Fibroblast of mammary gland (primary cell): Measurements from ENCODE around the gene PJA1.

Experiments
- DNase-seq: peaks from one replicate; pipeline ENCODE4 v3.0.0-alpha.2; 2010; ENCODE audit warnings: low read depth
- H3K4me3 ChIP-seq: 2 replicates; pipeline ENCODE4 v1.5.1; 2011; ENCODE audit warnings: low read depth, mild to moderate bottlenecking, low read length, moderate library complexity; ENCODE audit not compliant: control insufficient read depth
- TF ChIP-seq, protein P1 (sequence below): conservative IDR thresholded peaks from 2 replicates; pipeline ENCODE4 v1.5.1; 2011; ENCODE audit warnings: low read depth, low read length, inconsistent platforms; ENCODE audit not compliant: control insufficient read depth, insufficient read depth

The PJA1 gene

GRCh38 chrX:69138118-69138390 lies 27.2 kb downstream of the PJA1 start:
- H3K4me3 ChIP-seq = no peak overlapping the region
- peak; percentile 26 for DNase-seq
- TF ChIP-seq, protein P1, sequence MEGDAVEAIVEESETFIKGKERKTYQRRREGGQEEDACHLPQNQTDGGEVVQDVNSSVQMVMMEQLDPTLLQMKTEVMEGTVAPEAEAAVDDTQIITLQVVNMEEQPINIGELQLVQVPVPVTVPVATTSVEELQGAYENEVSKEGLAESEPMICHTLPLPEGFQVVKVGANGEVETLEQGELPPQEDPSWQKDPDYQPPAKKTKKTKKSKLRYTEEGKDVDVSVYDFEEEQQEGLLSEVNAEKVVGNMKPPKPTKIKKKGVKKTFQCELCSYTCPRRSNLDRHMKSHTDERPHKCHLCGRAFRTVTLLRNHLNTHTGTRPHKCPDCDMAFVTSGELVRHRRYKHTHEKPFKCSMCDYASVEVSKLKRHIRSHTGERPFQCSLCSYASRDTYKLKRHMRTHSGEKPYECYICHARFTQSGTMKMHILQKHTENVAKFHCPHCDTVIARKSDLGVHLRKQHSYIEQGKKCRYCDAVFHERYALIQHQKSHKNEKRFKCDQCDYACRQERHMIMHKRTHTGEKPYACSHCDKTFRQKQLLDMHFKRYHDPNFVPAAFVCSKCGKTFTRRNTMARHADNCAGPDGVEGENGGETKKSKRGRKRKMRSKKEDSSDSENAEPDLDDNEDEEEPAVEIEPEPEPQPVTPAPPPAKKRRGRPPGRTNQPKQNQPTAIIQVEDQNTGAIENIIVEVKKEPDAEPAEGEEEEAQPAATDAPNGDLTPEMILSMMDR = no peak

DNA sequence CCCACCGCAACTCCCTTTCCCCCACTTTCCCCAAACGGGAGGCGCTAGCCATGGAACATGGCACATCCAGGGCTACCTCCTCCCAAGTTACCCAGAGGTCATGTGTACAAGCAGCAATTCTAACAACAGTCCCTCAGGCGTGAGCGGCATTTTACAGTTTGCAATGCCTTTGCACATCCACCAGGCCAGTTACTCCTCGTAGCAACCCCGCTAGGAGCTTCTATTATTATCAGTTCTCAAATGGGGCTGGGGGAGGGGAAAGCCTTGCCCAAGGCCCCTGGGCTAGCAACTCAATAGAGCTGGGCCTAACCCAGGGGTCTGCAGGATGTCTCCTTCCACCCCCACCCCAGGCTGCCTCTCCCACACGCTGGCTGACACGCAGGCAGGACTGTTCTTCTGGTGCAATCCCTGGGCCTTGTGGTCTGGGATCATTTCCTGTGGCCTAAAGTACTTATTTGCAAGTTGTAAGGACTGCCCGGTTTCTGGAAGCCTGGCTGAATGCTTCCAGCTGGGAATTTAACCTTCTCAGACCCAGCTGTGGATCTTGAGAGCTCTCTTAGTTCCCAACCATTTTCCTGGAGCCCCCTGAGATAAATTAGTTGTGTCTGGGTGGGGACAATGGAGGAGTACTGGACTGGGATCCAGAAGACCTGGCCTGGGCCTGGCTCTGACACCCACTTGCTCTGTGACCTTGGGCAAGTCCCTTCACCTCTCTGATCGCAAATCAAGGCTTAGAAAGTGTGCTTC lies 27.7 kb downstream of the PJA1 start:
- H3K4me3 ChIP-seq = no peak overlapping the region
- TF ChIP-seq, protein P1 = no peak
- DNase-seq = peak; percentile 75

GRCh38 chrX:69136546-69137331 lies 28.5 kb downstream of the PJA1 start:
- H3K4me3 ChIP-seq = no peak overlapping the region
- TF ChIP-seq, protein P1 = no peak
- DNase-seq = no peak

GRCh38 chrX:69133921-69134542 lies 31.2 kb downstream of the PJA1 start:
- TF ChIP-seq, protein P1 = peak; percentile 58
- no peak overlapping the region for H3K4me3 ChIP-seq
- DNase-seq = peak; percentile 72

DNA sequence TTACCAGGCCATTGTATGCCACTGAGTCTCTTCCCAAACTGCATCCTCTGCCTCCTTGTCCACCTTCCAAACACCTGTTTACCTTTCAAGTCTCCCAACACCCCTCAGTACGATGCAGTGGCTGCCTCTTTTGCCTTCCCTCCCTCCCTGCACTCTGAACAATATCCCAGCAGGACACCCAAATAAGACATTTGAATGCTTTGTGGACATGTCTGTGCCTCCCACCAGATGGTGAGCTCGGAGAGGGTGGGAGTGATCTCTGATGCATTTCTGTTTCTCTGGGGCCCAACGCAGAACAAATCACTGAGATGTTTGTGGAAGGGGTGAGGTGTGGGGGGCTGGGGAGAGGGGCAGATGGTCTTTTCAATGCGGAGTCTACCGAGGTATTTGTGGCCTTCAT lies 33.4 kb downstream of the PJA1 start:
- TF ChIP-seq, protein P1 = no peak
- no peak for DNase-seq
- H3K4me3 ChIP-seq = no peak overlapping the region

- no peak overlapping the region for H3K4me3 ChIP-seq
- TF ChIP-seq, protein P1 = no peak
- DNase-seq = no peak
Observed at GRCh38 chrX:69130439-69130838, 34.8 kb downstream of the PJA1 start.
